PC-3 (cell line): Measurements from ENCODE around the gene NDUFAF3. TPM values are rescaled to one million over a fixed set of nuclear protein-coding genes. Genes with fewer than 3 reads are reported as not detected.

Experiments used
- ATAC-seq: fragments of 200-7000 bp; cut with Tn5 transposase; 2 replicates; pipeline ENCODE4 v1.9.1; 2020; ENCODE audit warnings: mild to moderate bottlenecking, moderate library complexity
- BruUV-seq: library from RNA; stranded (reverse); fragments of 400-500 nt; replicated peaks from 2 replicates; lab custom pipeline; 2021; lab: Mats Ljungman, UMichigan
- CTCF ChIA-PET: fragments of 300-600 bp; sonication (Branson Sonifier 250); formaldehyde crosslinking; loops from one replicate; lab custom pipeline; 2022; ENCODE audit warnings: antibody characterized with exemption; lab: Charles Lee
- POLR2A ChIA-PET: fragments of 300-600 bp; sonication (Branson Sonifier 250); formaldehyde crosslinking; loops from one replicate; lab custom pipeline; 2022; ENCODE audit warnings: antibody characterized with exemption; ENCODE audit not compliant: unreplicated experiment; lab: Charles Lee
- DNase-seq: peaks from one replicate; pipeline ENCODE4 v3.0.0-alpha.2; 2015
- H2AFZ ChIP-seq: fragments of 300-600 bp; sonication (generic); 2 replicates; pipeline ENCODE4 v1.6.0; 2016; ENCODE audit warnings: antibody characterized with exemption, low read length
- H3F3A ChIP-seq: fragments of 300-600 bp; sonication (generic); one replicate; pipeline ENCODE4 v1.6.0; 2017; ENCODE audit warnings: antibody characterized with exemption, low read length, control low read depth, mild to moderate bottlenecking; ENCODE audit not compliant: unreplicated experiment
- H3K27ac ChIP-seq: fragments of 300-600 bp; sonication (generic); 2 replicates; pipeline ENCODE4 v1.5.1; 2016; ENCODE audit warnings: mild to moderate bottlenecking, low read length
- H3K27me3 ChIP-seq: fragments of 300-600 bp; sonication (generic); 2 replicates; pipeline ENCODE4 v1.6.1; 2016; ENCODE audit warnings: low read length, mixed read lengths
- H3K36me3 ChIP-seq: fragments of 300-600 bp; sonication (generic); 2 replicates; pipeline ENCODE4 v1.6.1; 2016; ENCODE audit warnings: low read depth, mixed run types, low read length, mixed read lengths
- H3K4me1 ChIP-seq: fragments of 300-600 bp; sonication (generic); 2 replicates; pipeline ENCODE4 v1.5.1; 2016; ENCODE audit warnings: low read length; ENCODE audit not compliant: insufficient read depth
- H3K4me2 ChIP-seq: fragments of 300-600 bp; sonication (generic); 2 replicates; pipeline ENCODE4 v1.6.0; 2016; ENCODE audit warnings: low read length
- H3K4me3 ChIP-seq: fragments of 300-600 bp; sonication (generic); 2 replicates; pipeline ENCODE4 v1.5.1; 2016; ENCODE audit warnings: mild to moderate bottlenecking, low read length, mixed read lengths
- H3K79me2 ChIP-seq: fragments of 300-600 bp; sonication (generic); 2 replicates; pipeline ENCODE4 v1.6.1; 2017; ENCODE audit warnings: low read length, mixed read lengths
- H3K9ac ChIP-seq: fragments of 300-600 bp; sonication (generic); 2 replicates; pipeline ENCODE4 v1.6.0; 2016; ENCODE audit warnings: mild to moderate bottlenecking, low read length
- H3K9me2 ChIP-seq: fragments of 300-600 bp; sonication (generic); replicated peaks from 2 replicates; pipeline ENCODE4 v1.6.1; 2016; ENCODE audit warnings: mixed run types, low read length, mixed read lengths
- H3K9me3 ChIP-seq: fragments of 300-600 bp; sonication (generic); 2 replicates; pipeline ENCODE4 v1.6.1; 2016; ENCODE audit warnings: low read length, mixed read lengths
- H4K20me1 ChIP-seq: fragments of 300-600 bp; sonication (generic); 2 replicates; pipeline ENCODE4 v1.6.1; 2016; ENCODE audit warnings: low read length, mixed read lengths
- EZH2 ChIP-seq: fragments of 300-600 bp; sonication (generic); IDR thresholded peaks from one replicate; pipeline ENCODE4 v1.6.1; 2017; ENCODE audit warnings: antibody characterized with exemption, mild to moderate bottlenecking, low read length; ENCODE audit not compliant: unreplicated experiment
- EZH2phosphoT487 ChIP-seq: fragments of 300-600 bp; sonication (generic); IDR thresholded peaks from 2 replicates; pipeline ENCODE4 v1.6.1; 2018; ENCODE audit warnings: mild to moderate bottlenecking, antibody characterized with exemption, low read length, borderline replicate concordance
- intact Hi-C: fragments of 100-400 bp; cut with micrococcal nuclease; formaldehyde crosslinking; loops from 2 replicates; pipeline ENCODE4 v1.9.0; 2023
- total RNA-seq: library from RNA; depleted of rRNA; stranded (reverse); fragments of >200 nt; gene quantifications from 2 replicates; pipeline ENCODE4 v1.2.3, GENCODE V29; 2014
- TF ChIP-seq, protein P1 (sequence below): fragments of 300-600 bp; sonication (generic); conservative IDR thresholded peaks from 2 replicates; pipeline ENCODE4 v1.5.1; 2017; ENCODE audit warnings: antibody characterized with exemption, low read depth, mild to moderate bottlenecking, low read length

NDUFAF3 gene
- total RNA-seq, 1 experiment from 2014 or later, result 211 TPM

DNA sequence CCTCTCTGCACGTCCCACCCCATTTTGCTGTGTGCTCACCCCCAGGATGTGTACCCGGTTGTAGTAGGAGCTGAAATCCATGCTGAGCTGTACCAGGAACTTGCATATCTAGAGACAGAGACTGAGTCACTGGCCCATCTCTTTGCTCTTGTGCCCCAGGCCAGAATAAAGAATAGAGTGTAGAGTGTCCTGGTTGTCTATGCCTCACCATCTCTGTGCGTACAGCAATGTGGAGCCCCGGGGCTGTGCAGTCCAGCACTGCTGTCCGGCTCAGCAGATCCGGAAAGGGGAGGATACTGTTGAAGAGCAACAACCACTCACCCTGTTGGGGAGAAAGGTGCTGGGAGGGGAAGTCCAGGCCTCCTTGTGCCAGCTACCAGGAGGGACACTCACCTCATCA is 6.2 kb upstream of the NDUFAF3 start:
- Histone ChIP-seq H3K9ac (no peak overlapping the region), H3K79me2 (peaks cover 50% of the 10 kb centered on the region), H2AFZ (no peak overlapping the region), H3K36me3 (peaks cover 32% of the 10 kb centered on the region), H3K27me3 (no peaks in the 10 kb centered on the region), H3F3A (no peaks in the 10 kb centered on the region), H3K27ac (no peak overlapping the region), H3K4me3 (no peak overlapping the region), H3K9me2 (no peaks in the 10 kb centered on the region), H4K20me1 (peaks cover 18% of the 10 kb centered on the region), H3K9me3 (no peaks in the 10 kb centered on the region), H3K4me1 (peaks cover 22% of the 10 kb centered on the region; the same call in 1 of the 2 replicates), H3K4me2 (no peak overlapping the region)
- ATAC-seq, result no peak
- no peak for DNase-seq
- ChIA-PET CTCF (interaction anchor here (0.8 kb wide), 1 partner anchor 28 kb away, joined by 3 read pairs; no protein-coding TSS in a partner anchor), POLR2A (interaction anchor here (1.2 kb wide), 1 partner anchor 9 kb away, joined by 3 read pairs; the partner anchor contains the start of gene WDR6)
- TF ChIP-seq EZH2phosphoT487 (no peak), EZH2 (no peak)
- TF ChIP-seq, protein P1, sequence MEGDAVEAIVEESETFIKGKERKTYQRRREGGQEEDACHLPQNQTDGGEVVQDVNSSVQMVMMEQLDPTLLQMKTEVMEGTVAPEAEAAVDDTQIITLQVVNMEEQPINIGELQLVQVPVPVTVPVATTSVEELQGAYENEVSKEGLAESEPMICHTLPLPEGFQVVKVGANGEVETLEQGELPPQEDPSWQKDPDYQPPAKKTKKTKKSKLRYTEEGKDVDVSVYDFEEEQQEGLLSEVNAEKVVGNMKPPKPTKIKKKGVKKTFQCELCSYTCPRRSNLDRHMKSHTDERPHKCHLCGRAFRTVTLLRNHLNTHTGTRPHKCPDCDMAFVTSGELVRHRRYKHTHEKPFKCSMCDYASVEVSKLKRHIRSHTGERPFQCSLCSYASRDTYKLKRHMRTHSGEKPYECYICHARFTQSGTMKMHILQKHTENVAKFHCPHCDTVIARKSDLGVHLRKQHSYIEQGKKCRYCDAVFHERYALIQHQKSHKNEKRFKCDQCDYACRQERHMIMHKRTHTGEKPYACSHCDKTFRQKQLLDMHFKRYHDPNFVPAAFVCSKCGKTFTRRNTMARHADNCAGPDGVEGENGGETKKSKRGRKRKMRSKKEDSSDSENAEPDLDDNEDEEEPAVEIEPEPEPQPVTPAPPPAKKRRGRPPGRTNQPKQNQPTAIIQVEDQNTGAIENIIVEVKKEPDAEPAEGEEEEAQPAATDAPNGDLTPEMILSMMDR, result no peak
- BruUV-seq, result no TSS peak
- intact Hi-C loops, result loop anchor here (2.0 kb wide), 1 partner anchor 27 kb away; no protein-coding TSS in a partner anchor

DNA sequence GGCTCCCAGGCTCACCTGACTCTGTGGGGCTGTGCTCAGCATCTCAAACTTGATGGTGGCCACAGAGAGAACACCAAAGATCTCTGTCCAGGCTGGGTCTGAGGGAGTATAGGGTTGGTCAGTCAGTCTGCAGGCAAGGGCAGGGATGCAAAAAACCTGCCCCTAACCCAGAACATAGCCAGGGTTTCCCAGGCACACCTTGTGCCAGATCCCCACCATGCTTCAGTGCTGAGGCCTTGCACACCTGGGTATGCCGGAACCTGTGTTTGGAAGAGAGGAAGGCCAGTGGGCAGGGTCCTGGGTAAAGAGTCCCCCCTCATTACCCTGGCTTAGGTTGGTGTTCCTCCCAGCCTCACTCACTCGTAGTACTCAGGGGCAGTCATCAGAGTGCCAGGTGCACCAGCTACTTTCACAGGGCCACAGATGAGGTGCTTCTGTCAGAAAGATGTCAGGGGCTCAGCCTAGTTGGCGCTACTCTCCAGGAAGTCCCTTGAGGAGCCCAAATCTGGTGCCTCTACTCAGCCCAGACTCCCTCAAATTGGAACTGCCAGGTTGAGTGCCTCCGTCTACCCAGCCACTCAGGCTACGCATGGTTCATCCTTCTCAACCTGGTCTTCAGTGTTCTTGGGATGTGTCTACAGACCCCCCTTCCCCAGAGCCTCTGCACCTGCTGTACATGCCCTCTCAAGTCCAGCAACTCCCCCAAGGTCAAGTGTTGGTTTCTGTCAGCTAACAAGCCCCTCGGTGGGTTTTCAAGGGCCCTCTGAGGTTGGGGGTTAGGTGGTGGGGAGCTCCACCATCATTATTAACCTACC is 5.3 kb upstream of the NDUFAF3 start:
- H3F3A ChIP-seq, result no peaks in the 10 kb centered on the region
- H3K27me3 ChIP-seq, result no peaks in the 10 kb centered on the region
- no peaks in the 10 kb centered on the region for H3K9me2 ChIP-seq
- intact Hi-C loops, result no loop called here
- peaks cover 14% of the 10 kb centered on the region for H4K20me1 ChIP-seq
- H3K36me3 ChIP-seq, result peaks cover 29% of the 10 kb centered on the region
- peaks cover 22% of the 10 kb centered on the region; the same call in 1 of the 2 replicates for H3K4me1 ChIP-seq
- POLR2A ChIA-PET, result no interaction called here
- no peak overlapping the region for H2AFZ ChIP-seq
- CTCF ChIA-PET, result interaction anchor here (0.6 to 1.9 kb wide), 4 partner anchors 9 to 29 kb away, joined by 3 to 14 read pairs (median 4); partner anchors contain the start of gene WDR6
- no peak overlapping the region for H3K9ac ChIP-seq
- ATAC-seq (no peak), DNase-seq (no peak)
- no peak overlapping the region for H3K27ac ChIP-seq
- H3K4me2 ChIP-seq, result peak overlapping the region; percentile 99
- TF ChIP-seq, protein P1, result no peak
- TF ChIP-seq EZH2 (no peak), EZH2phosphoT487 (no peak)
- H3K4me3 ChIP-seq, result peak overlapping the region; percentile 94; the same call in 1 of the 2 replicates
- no peaks in the 10 kb centered on the region for H3K9me3 ChIP-seq
- H3K79me2 ChIP-seq, result peaks cover 47% of the 10 kb centered on the region
- no TSS peak for BruUV-seq
